ENCODE data around the gene ADH4.
"Not testable (repeated sequence)": the region's sequence is repeated elsewhere in the genome, so short reads cannot be mapped to it uniquely, and the experiment has no call there.

The ADH4 gene

GRCh38 chr4:99134586-99134985, 9.5 kb downstream of the ADH4 start:
- Histone ChIP-seq H3K36me3 (ENCODE audit: insufficient read depth, low read length) (0 out of 2 replicates have a peak, but pooled peaks cover 3% of the 10 kb centered on the region), H3K4me1 (ENCODE audit: control insufficient read depth, insufficient read depth, low read length, unreplicated experiment) (no peaks in the 10 kb centered on the region), H2AFZ (ENCODE audit: low read length, unreplicated experiment) (no peak overlapping the region), H3K27ac (ENCODE audit: low read depth, low read length) (no peak overlapping the region), H3K4me3 (ENCODE audit: low read depth, low read length) (no peak overlapping the region), H3K79me2 (ENCODE audit: control insufficient read depth, insufficient read depth, low read length, unreplicated experiment) (no peaks in the 10 kb centered on the region), H3K27me3 (ENCODE audit: insufficient read depth, low read length) (no peaks in the 10 kb centered on the region)

- no peaks in the 10 kb centered on the region for H3K27me3 ChIP-seq (ENCODE audit: insufficient read depth, low read length)
- H3K36me3 ChIP-seq (ENCODE audit: insufficient read depth, low read length): 0 out of 2 replicates have a peak, but pooled peaks cover 3% of the 10 kb centered on the region
- no peak overlapping the region for H3K27ac ChIP-seq (ENCODE audit: low read depth, low read length)
- H3K4me3 ChIP-seq (ENCODE audit: low read depth, low read length): no peak overlapping the region
- H3K4me1 ChIP-seq (ENCODE audit: control insufficient read depth, insufficient read depth, low read length, unreplicated experiment): no peaks in the 10 kb centered on the region
- no peaks in the 10 kb centered on the region for H3K79me2 ChIP-seq (ENCODE audit: control insufficient read depth, insufficient read depth, low read length, unreplicated experiment)
- H2AFZ ChIP-seq (ENCODE audit: low read length, unreplicated experiment): no peak overlapping the region
Observed at GRCh38 chr4:99131378-99131777, 12.7 kb downstream of the ADH4 start.

DNA sequence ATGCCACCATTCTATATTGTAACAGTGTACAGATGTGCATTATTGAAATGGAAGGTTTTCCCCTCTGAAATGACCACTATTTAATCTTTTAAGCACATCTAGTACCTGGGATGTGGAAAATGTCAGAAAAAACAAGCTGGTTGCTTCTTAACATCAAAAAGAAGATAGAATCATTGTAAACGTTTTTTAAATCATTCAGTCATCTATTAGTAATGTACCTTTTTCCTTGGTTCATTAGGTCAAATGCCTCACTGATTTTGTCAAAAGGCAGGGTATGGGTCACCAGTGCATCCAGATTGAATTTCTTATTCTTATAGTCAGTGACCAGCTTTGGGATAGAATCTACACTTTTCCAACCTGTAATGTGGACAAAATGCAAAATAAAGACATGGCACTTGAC, 17.7 kb downstream of the ADH4 start:
- no peaks in the 10 kb centered on the region for H3K79me2 ChIP-seq (ENCODE audit: control insufficient read depth, insufficient read depth, low read length, unreplicated experiment)
- no peaks in the 10 kb centered on the region for H3K27me3 ChIP-seq (ENCODE audit: insufficient read depth, low read length)
- H3K27ac ChIP-seq (ENCODE audit: low read depth, low read length): no peak overlapping the region
- 0 out of 2 replicates have a peak, but pooled peaks cover 3% of the 10 kb centered on the region for H3K36me3 ChIP-seq (ENCODE audit: insufficient read depth, low read length)
- no peaks in the 10 kb centered on the region for H3K4me1 ChIP-seq (ENCODE audit: control insufficient read depth, insufficient read depth, low read length, unreplicated experiment)
- H3K4me3 ChIP-seq (ENCODE audit: low read depth, low read length): no peak overlapping the region
- no peak overlapping the region for H2AFZ ChIP-seq (ENCODE audit: low read length, unreplicated experiment)

- no peaks in the 10 kb centered on the region for H3K79me2 ChIP-seq (ENCODE audit: control insufficient read depth, insufficient read depth, low read length, unreplicated experiment)
- no peaks in the 10 kb centered on the region for H3K36me3 ChIP-seq (ENCODE audit: insufficient read depth, low read length)
- H3K27ac ChIP-seq (ENCODE audit: low read depth, low read length): no peak overlapping the region
- H3K4me3 ChIP-seq (ENCODE audit: low read depth, low read length): no peak overlapping the region
- no peaks in the 10 kb centered on the region for H3K4me1 ChIP-seq (ENCODE audit: control insufficient read depth, insufficient read depth, low read length, unreplicated experiment)
- no peak overlapping the region for H2AFZ ChIP-seq (ENCODE audit: low read length, unreplicated experiment)
- no peaks in the 10 kb centered on the region for H3K27me3 ChIP-seq (ENCODE audit: insufficient read depth, low read length)
Observed at GRCh38 chr4:99121008-99121407, 23.1 kb downstream of the ADH4 start.

DNA sequence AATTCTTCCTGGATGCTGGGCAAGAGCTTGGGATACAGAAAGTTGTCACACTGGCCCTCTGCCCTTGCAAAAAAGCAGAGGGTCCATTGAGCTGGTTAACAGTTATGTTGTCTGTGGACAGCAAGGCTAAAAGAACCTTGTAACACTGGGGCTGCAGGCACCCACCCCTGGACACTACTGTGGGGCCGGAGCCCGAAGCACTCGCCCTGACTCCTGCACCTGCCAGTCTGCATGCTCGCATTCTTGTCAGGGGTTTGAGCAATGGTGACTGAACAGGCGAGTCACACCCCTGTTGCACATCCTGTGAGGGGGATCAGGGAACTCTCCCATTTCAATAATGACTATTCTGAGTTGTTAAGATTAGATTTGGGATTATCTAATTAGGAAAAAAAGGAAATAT, 23.6 kb downstream of the ADH4 start:
- no peaks in the 10 kb centered on the region for H3K27me3 ChIP-seq (ENCODE audit: insufficient read depth, low read length)
- no peaks in the 10 kb centered on the region for H3K4me1 ChIP-seq (ENCODE audit: control insufficient read depth, insufficient read depth, low read length, unreplicated experiment)

DNA sequence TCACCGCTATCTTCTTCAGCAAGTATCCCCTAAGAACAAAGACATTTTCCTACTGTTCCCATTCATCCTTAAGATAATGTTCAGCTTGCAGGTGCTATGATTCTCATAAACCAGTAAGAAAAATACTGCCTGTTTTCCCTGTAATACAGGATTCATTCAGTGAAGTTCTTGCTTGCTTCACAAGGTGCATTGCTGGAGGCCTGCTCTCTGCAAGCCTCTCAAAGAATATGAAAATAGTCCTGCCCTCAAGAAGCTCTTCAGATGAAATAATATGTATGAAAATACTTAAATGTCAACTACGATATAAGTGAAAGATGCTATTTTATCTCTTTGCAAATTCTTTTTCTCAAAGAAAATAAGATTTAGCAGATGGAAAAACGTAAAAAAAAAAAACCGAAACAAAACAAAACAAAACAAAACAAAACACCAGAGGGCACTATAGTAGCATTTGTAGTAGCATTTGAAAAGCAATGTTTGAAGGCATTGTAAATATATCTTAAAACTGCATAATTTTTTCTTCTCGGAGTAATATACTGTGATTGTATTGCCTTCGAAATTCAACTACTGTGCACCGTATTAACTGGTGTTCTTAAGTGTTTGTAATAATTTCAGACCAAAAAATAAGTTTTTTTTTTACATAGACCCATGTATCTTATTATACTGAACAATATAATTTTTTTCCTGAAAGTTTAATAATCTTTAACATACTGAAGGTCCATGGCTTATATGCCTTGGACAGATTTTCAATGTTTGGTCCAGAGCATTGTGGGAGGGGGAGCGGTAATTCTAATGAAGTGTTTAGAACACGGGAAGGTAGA, 26.0 kb downstream of the ADH4 start:
- no peaks in the 10 kb centered on the region for H3K36me3 ChIP-seq (ENCODE audit: insufficient read depth, low read length)
- H3K79me2 ChIP-seq (ENCODE audit: control insufficient read depth, insufficient read depth, low read length, unreplicated experiment): no peaks in the 10 kb centered on the region
- no peaks in the 10 kb centered on the region for H3K4me1 ChIP-seq (ENCODE audit: control insufficient read depth, insufficient read depth, low read length, unreplicated experiment)
- H2AFZ ChIP-seq (ENCODE audit: low read length, unreplicated experiment): no peak overlapping the region
- no peak overlapping the region for H3K27ac ChIP-seq (ENCODE audit: low read depth, low read length)
- no peaks in the 10 kb centered on the region for H3K27me3 ChIP-seq (ENCODE audit: insufficient read depth, low read length)
- H3K4me3 ChIP-seq (ENCODE audit: low read depth, low read length): no peak overlapping the region

More for the DNA sequence above, 23.6 kb downstream of the ADH4 start:
- Histone ChIP-seq H2AFZ (ENCODE audit: low read length, unreplicated experiment) (no peak overlapping the region), H3K4me3 (ENCODE audit: low read depth, low read length) (no peak overlapping the region), H3K36me3 (ENCODE audit: insufficient read depth, low read length) (no peaks in the 10 kb centered on the region), H3K27ac (ENCODE audit: low read depth, low read length) (no peak overlapping the region), H3K79me2 (ENCODE audit: control insufficient read depth, insufficient read depth, low read length, unreplicated experiment) (no peaks in the 10 kb centered on the region)

- H2AFZ ChIP-seq (ENCODE audit: low read length, unreplicated experiment); H3K36me3 ChIP-seq (ENCODE audit: insufficient read depth, low read length); H3K27ac ChIP-seq (ENCODE audit: low read depth, low read length); H3K79me2 ChIP-seq (ENCODE audit: control insufficient read depth, insufficient read depth, low read length, unreplicated experiment); H3K4me3 ChIP-seq (ENCODE audit: low read depth, low read length); H3K27me3 ChIP-seq (ENCODE audit: insufficient read depth, low read length); H3K4me1 ChIP-seq (ENCODE audit: control insufficient read depth, insufficient read depth, low read length, unreplicated experiment): not testable (repeated sequence)
Observed at GRCh38 chr4:99117122-99117841, 26.8 kb downstream of the ADH4 start.

- H3K4me3 ChIP-seq (ENCODE audit: low read depth, low read length); H3K27me3 ChIP-seq (ENCODE audit: insufficient read depth, low read length); H2AFZ ChIP-seq (ENCODE audit: low read length, unreplicated experiment); H3K27ac ChIP-seq (ENCODE audit: low read depth, low read length); H3K4me1 ChIP-seq (ENCODE audit: control insufficient read depth, insufficient read depth, low read length, unreplicated experiment); H3K79me2 ChIP-seq (ENCODE audit: control insufficient read depth, insufficient read depth, low read length, unreplicated experiment); H3K36me3 ChIP-seq (ENCODE audit: insufficient read depth, low read length): not testable (repeated sequence)
Observed at GRCh38 chr4:99109286-99109685, 34.8 kb downstream of the ADH4 start.

DNA sequence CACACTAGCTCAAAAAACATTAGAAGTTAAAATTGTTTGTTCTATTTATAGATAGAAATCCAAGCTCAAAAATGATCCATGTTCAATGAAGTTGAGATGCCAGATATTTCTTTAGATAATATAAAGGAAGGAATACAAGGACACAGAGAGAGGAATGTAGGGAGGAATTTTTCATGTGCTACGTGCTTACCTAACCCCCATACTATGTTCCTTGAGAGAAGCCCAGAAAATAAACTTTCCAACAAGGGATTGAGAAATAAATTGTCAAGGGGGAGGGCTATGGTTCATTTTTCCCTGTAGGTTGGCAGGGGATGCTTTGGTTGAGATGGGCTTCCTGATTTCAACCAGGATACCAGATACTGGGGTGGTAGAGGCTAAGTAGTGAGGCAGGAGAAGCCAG, 39.9 kb downstream of the ADH4 start:
- Histone ChIP-seq H2AFZ (ENCODE audit: low read length, unreplicated experiment) (no peak overlapping the region), H3K4me1 (ENCODE audit: control insufficient read depth, insufficient read depth, low read length, unreplicated experiment) (no peaks in the 10 kb centered on the region), H3K27me3 (ENCODE audit: insufficient read depth, low read length) (no peaks in the 10 kb centered on the region), H3K79me2 (ENCODE audit: control insufficient read depth, insufficient read depth, low read length, unreplicated experiment) (no peaks in the 10 kb centered on the region), H3K27ac (ENCODE audit: low read depth, low read length) (no peak overlapping the region), H3K4me3 (ENCODE audit: low read depth, low read length) (no peak overlapping the region), H3K36me3 (ENCODE audit: insufficient read depth, low read length) (no peaks in the 10 kb centered on the region)

DNA sequence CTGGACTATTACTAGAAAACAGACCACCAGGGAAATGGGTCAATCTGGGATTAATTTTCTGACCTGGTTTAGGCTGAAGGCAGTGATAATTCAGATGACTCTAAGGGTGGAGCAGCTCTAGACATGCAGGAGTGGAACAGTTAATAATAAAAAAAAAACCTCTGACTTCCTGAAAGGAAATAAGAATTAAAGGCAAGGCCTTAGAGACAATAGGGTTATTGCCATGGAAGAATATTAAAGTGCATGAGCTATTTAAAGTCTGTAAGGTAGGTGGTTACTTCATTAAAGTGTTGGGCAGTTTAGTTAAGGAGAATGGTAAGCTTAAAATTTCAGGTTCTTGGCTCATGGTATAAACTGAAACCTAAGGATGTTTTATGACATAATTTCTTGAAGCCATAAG, 40.9 kb downstream of the ADH4 start:
- H3K4me1 ChIP-seq (ENCODE audit: control insufficient read depth, insufficient read depth, low read length, unreplicated experiment): no peaks in the 10 kb centered on the region
- no peak overlapping the region for H3K4me3 ChIP-seq (ENCODE audit: low read depth, low read length)
- H3K36me3 ChIP-seq (ENCODE audit: insufficient read depth, low read length): no peaks in the 10 kb centered on the region
- no peaks in the 10 kb centered on the region for H3K27me3 ChIP-seq (ENCODE audit: insufficient read depth, low read length)
- H2AFZ ChIP-seq (ENCODE audit: low read length, unreplicated experiment): no peak overlapping the region
- H3K27ac ChIP-seq (ENCODE audit: low read depth, low read length): no peak overlapping the region
- no peaks in the 10 kb centered on the region for H3K79me2 ChIP-seq (ENCODE audit: control insufficient read depth, insufficient read depth, low read length, unreplicated experiment)

- Histone ChIP-seq H3K4me1 (ENCODE audit: control insufficient read depth, insufficient read depth, low read length, unreplicated experiment) (no peaks in the 10 kb centered on the region), H3K27me3 (ENCODE audit: insufficient read depth, low read length) (no peaks in the 10 kb centered on the region), H3K4me3 (ENCODE audit: low read depth, low read length) (no peak overlapping the region), H3K27ac (ENCODE audit: low read depth, low read length) (no peak overlapping the region), H3K79me2 (ENCODE audit: control insufficient read depth, insufficient read depth, low read length, unreplicated experiment) (no peaks in the 10 kb centered on the region), H3K36me3 (ENCODE audit: insufficient read depth, low read length) (no peaks in the 10 kb centered on the region), H2AFZ (ENCODE audit: low read length, unreplicated experiment) (no peak overlapping the region)
Observed at GRCh38 chr4:99102634-99103033, 41.5 kb downstream of the ADH4 start.
